ENCODE results near the gene RPS5. TPM values are rescaled to one million over a fixed set of nuclear protein-coding genes. Genes with fewer than 3 reads are reported as not detected.
A peak's percentile ranks its signal among the peaks of the same experiment; 100 is the strongest.

RPS5 gene
- total and polyA plus RNA-seq, 9 of the 15 experiments (the other 6 are each of a cell fraction or from before 2014, with no cell fraction given): 1,228 to 3,570 (median 2,484) TPM

DNA sequence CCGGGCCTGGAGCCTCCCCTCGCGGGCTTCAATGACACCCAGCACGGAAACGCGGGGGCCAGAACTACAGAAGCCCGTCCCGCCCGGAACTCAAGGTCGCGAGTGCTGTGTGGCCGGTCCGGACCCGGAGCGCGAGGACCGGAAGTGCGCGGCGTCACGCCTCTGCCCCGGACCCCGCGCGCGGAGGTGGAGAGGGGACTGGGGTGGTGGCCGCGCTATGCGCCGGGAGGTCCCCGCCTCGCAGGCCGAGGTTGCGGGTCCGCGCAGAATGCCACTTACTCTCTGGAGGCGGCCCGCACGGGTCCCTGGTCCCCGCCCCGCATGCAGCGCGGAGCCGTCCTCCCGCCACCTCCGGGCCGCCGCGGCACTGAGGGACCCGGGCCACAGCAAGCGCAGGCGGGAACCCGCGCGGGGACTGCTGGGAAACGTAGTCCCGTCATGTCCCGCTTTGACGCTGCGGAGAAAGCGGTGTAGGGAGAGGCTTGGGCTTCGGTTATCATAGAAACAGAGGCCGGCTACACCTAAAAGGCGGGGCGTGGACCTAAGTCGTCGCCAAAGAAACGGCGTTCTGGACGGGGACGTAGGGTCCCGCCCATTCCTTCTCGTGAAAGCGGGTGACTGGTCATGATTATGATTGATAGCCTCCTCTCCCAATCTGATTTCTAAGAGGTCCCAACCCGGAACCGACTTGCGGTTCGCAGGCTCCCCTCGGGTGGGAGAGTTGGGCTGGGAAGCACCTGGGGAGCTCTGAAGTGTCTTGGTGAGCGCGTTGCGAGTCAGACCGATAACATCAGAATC lies 6.2 kb upstream of the RPS5 start, which contains the start of gene ZNF837 (continued):
- TF ChIP-seq IRF1 (CRISPR knock-in tag; IDR thresholded peaks at IDR 0.05; ENCODE audit: borderline replicate concordance) (no peak), ZFX (CRISPR knock-in tag; IDR thresholded peaks at IDR 0.05) (peak; percentile 100), ZC3H11A (IDR thresholded peaks at IDR 0.05; ENCODE audit: low read depth, low read length) (peak; percentile 96), POLR3A (IDR thresholded peaks at IDR 0.05; ENCODE audit: borderline replicate concordance, extremely low read depth, insufficient read depth, insufficient read length) (no peak), NCOA2 (IDR thresholded peaks at IDR 0.05; ENCODE audit: partially characterized antibody in 2 of 2) (no peak), SREBF2 (CRISPR knock-in tag; IDR thresholded peaks at IDR 0.05) (no peak), ZFP36 (IDR thresholded peaks at IDR 0.05; ENCODE audit: low read depth, low read length, partially characterized antibody) (no peak), TFAM (CRISPR knock-in tag; conservative IDR thresholded peaks at IDR 0.05) (no peak), SIN3A (IDR thresholded peaks at IDR 0.05; ENCODE audit: borderline replicate concordance in 2 of 2, control insufficient read depth in 1 of 2, low read depth in 2 of 2, low read length in 2 of 2) (peak; percentile 73 to 91), NFE2L1 (tag; IDR thresholded peaks at IDR 0.05; ENCODE audit: borderline replicate concordance, low read depth) (no peak), ZNF347 (CRISPR knock-in tag; IDR thresholded peaks at IDR 0.05; ENCODE audit: low read depth) (no peak), POU5F1 (IDR thresholded peaks at IDR 0.05; ENCODE audit: borderline replicate concordance, low read depth, low read length, partially characterized antibody) (peak; percentile 28), POLR2A (conservative IDR thresholded peaks at IDR 0.05) (peak; percentile 96), ZBTB33 (CRISPR knock-in tag; IDR thresholded peaks at IDR 0.05) (peak; percentile 71; the same call in 1 of the 2 replicates), SMARCE1 (IDR thresholded peaks at IDR 0.05) (no peak), BRD9 (IDR thresholded peaks at IDR 0.05; ENCODE audit: low read depth, partially characterized antibody) (no peak), BCOR (IDR thresholded peaks at IDR 0.05) (peak; percentile 42; the same call in 1 of the 2 replicates), OTX1 (CRISPR knock-in tag; IDR thresholded peaks at IDR 0.05) (0 out of 2 replicates have a peak, but pooled peaks have one; percentile 4)
- TF ChIP-seq, protein P1, sequence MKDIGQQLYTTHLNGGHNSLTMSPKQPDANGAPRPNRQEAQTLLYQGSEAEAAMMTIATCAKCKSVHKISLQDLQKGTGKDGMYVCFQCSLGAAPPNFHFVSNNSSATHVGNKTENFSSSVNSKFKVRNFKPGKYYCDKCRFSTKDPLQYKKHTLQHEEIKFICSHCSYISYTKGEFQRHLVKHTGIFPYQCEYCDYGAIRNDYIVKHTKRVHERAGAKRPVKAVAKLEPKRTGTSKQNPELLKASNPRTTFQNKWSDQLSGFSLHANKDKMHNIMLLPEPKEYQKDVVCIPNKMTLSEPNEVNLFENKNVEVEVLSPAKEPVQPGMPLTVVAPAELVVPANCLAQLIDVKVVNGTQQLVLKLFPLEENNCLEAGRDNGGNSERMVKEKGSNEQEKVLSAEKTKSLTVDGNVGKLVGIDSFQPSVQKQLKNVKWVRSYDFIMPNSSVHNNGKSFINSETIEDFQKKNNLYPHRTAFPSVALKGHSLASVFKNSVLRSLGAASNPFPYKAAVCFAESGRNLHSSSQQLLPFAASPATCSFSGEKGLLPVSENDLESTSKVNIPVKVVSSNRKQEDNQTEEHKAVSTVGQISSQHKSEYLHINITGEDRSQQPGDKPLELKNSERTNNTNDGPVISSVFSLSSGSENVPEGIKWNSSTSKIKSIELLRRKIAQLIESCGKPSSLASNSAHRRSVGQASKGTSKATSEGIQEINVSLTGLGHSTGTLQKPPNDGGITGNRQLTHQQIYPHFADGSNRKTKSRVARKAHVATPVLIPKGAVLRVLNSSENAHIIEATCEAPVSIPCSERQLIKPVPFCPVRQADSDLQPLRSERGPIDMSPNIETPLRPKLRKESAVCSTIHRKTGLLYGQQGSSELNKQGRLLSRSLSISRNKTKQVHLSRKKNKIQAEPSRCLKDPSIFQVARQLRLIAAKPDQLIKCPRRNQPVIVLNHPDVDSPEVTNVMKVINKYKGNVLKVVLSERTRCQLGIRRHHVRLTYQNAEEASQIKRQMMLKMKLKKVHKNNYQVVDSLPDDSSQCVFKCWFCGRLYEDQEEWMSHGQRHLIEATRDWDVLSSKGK (CRISPR knock-in tag; IDR thresholded peaks at IDR 0.05): no peak
